Astrocyte (in vitro differentiated cells and primary cell): ENCODE data around the gene MOB1B. TPM values are rescaled to one million over a fixed set of nuclear protein-coding genes. Genes with fewer than 3 reads are reported as not detected.

Experiments used
- DNase-seq: peaks from one replicate; pipeline ENCODE4 v3.0.0-alpha.2; 2010; ENCODE audit warnings: low read depth
- FAIRE-seq: peaks from 2 replicates; lab custom pipeline; 2011; peaks lifted over from hg19 to GRCh38; lab: Jason Lieb, UNC
- H2AFZ ChIP-seq: 2 replicates; pipeline ENCODE4 v1.6.0; 2012; ENCODE audit warnings: low read depth, low read length, inconsistent platforms
- H3K27ac ChIP-seq: 2 replicates; pipeline ENCODE4 v1.5.1; 2011; ENCODE audit warnings: low read depth, low read length, inconsistent platforms
- H3K27me3 ChIP-seq: 2 replicates; pipeline ENCODE4 v1.6.0; 2011; ENCODE audit warnings: low read length, inconsistent platforms; ENCODE audit not compliant: insufficient read depth
- H3K36me3 ChIP-seq: 2 replicates; pipeline ENCODE4 v1.5.1; 2011; ENCODE audit warnings: low read length, inconsistent platforms; ENCODE audit not compliant: insufficient read depth
- H3K4me1 ChIP-seq: 2 replicates; pipeline ENCODE4 v1.5.1; 2011; ENCODE audit warnings: low read length, inconsistent platforms; ENCODE audit not compliant: insufficient read depth
- H3K4me2 ChIP-seq: 2 replicates; pipeline ENCODE4 v1.6.0; 2012; ENCODE audit warnings: low read length, inconsistent platforms
- H3K4me3 ChIP-seq: 2 replicates; pipeline ENCODE4 v1.5.1; 2011; ENCODE audit warnings: low read depth, mild to moderate bottlenecking, low read length, inconsistent platforms; ENCODE audit not compliant: insufficient read depth
- H3K79me2 ChIP-seq: 2 replicates; pipeline ENCODE4 v1.6.0; 2012; ENCODE audit warnings: mild to moderate bottlenecking, low read length, inconsistent platforms; ENCODE audit not compliant: insufficient read depth
- H3K9ac ChIP-seq: 2 replicates; pipeline ENCODE4 v1.6.0; 2012; ENCODE audit warnings: mild to moderate bottlenecking, low read length, inconsistent platforms
- H3K9me3 ChIP-seq: 2 replicates; pipeline ENCODE4 v1.5.1; 2012; ENCODE audit warnings: low read depth, mild to moderate bottlenecking, low read length, inconsistent platforms; ENCODE audit not compliant: insufficient read depth
- H4K20me1 ChIP-seq: 2 replicates; pipeline ENCODE4 v1.6.0; 2012; ENCODE audit warnings: low read length, inconsistent platforms; ENCODE audit not compliant: insufficient read depth
- H3K27ac Mint-ChIP-seq: one replicate; pipeline ENCODE4 v1.8.0; 2021; ENCODE audit warnings: mild to moderate bottlenecking, mixed read lengths; ENCODE audit not compliant: unreplicated experiment
- H3K27me3 Mint-ChIP-seq: one replicate; pipeline ENCODE4 v1.8.0; 2021; ENCODE audit warnings: low read depth, mixed read lengths; ENCODE audit not compliant: unreplicated experiment
- H3K36me3 Mint-ChIP-seq: one replicate; pipeline ENCODE4 v1.8.0; 2021; ENCODE audit warnings: low read depth, mixed read lengths; ENCODE audit not compliant: unreplicated experiment
- H3K4me1 Mint-ChIP-seq: one replicate; pipeline ENCODE4 v1.8.0; 2021; ENCODE audit warnings: low read depth, mixed read lengths; ENCODE audit not compliant: unreplicated experiment
- H3K4me3 Mint-ChIP-seq: one replicate; pipeline ENCODE4 v1.8.0; 2021; ENCODE audit warnings: mild to moderate bottlenecking, moderate library complexity, mixed read lengths; ENCODE audit not compliant: unreplicated experiment
- H3K9me3 Mint-ChIP-seq: one replicate; pipeline ENCODE4 v1.8.0; 2021; ENCODE audit warnings: mild to moderate bottlenecking, mixed read lengths; ENCODE audit not compliant: unreplicated experiment
- CTCF ChIP-seq: IDR thresholded peaks from 2 replicates; pipeline ENCODE4 v1.5.1; 2011; ENCODE audit warnings: low read depth, mild to moderate bottlenecking, inconsistent platforms, low read length, moderate library complexity; ENCODE audit not compliant: insufficient read depth
- EZH2 ChIP-seq: IDR thresholded peaks from 2 replicates; pipeline ENCODE4 v1.6.1; 2012; ENCODE audit warnings: mild to moderate bottlenecking, low read length, inconsistent platforms; ENCODE audit not compliant: insufficient read depth
- total RNA-seq: library from RNA; stranded (reverse); gene quantifications from 2 replicates; pipeline ENCODE4 v1.2.1, GENCODE V29; 2021

The MOB1B gene
- total RNA-seq, 1 donor from 2014 or later, result 40.6 TPM

DNA sequence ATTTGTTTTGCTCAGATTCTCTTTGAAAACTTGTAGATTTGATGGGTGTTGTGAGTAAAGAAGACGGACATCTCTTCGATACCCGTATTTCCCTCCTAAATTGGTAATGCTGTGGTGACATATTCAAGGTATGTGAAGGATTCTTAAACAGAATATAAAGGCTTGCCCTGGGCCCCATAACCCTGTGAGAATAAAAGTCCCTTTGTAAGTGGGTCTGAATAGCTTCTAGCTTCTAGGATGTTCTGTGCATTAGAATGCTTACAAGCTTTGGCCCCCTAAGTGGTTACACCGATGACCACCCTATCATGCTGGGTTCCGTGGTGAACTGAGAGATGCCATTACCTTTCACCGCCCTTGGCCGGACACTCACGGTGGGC lies 574 bp upstream of the MOB1B start:
- Histone ChIP-seq H4K20me1 (peaks cover 26% of the 10 kb centered on the region), H3K36me3 (peaks cover 7% of the 10 kb centered on the region), H3K4me2 (peak overlapping the region; percentile 88), H3K4me3 (peak overlapping the region; percentile 84), H3K27ac (peak overlapping the region; percentile 85), H3K27me3 (no peaks in the 10 kb centered on the region), H3K4me1 (peaks cover 8% of the 10 kb centered on the region), H2AFZ (peak overlapping the region; percentile 95), H3K9me3 (no peaks in the 10 kb centered on the region), H3K9ac (peak overlapping the region; percentile 90), H3K79me2 (peaks cover 41% of the 10 kb centered on the region)
- peak overlapping the region; percentile 100 for H3K4me3 Mint-ChIP-seq
- DNase-seq (no peak), FAIRE-seq (no peak)
- H3K36me3 Mint-ChIP-seq, result peaks cover 1% of the 10 kb centered on the region
- TF ChIP-seq CTCF (no peak), EZH2 (no peak)
- H3K9me3 Mint-ChIP-seq, result no peaks in the 10 kb centered on the region
- H3K4me1 Mint-ChIP-seq, result peaks cover 6% of the 10 kb centered on the region
- H3K27me3 Mint-ChIP-seq, result no peaks in the 10 kb centered on the region
- no peak overlapping the region for H3K27ac Mint-ChIP-seq

DNA sequence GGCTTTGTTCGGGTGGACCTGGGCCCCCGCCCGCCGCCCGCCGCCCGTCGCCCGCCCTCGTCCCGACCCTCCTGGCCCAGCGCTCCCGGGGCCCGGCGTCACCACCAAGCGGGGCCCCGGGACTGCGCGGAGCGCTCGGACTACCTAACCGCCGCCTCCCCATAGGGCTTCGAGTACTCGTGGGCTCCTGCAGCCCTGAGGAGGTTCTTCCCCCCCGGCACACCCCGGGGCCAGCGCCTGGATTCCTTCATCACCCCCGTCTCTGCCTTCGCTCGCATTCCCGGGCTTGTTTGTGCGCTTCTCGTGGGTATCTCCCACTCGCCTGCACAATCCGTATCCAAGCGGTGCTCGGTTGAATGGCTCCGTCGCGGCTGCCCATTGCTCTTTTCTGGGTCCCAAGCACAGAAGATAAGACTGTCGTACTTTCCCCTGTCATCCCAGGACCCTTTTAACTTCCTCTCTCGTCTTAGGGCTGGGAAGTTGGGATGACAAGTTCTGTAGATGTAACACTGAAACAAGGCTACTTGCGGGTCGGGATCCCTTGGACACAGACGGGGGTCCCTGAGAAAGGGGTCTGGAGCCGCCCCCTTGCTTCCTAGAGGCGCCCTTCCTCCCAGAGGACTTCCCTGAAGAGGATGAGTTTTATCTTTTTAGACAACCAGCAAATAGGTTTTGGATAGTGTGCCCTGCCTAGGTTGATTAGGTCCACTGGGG lies 565 bp downstream of the MOB1B start:
- peaks cover 10% of the 10 kb centered on the region for H3K36me3 ChIP-seq
- Mint-ChIP-seq H3K27me3 (no peaks in the 10 kb centered on the region), H3K4me3 (peak overlapping the region; percentile 100), H3K27ac (peak overlapping the region; percentile 94), H3K36me3 (peaks cover 4% of the 10 kb centered on the region), H3K9me3 (no peaks in the 10 kb centered on the region), H3K4me1 (peaks cover 6% of the 10 kb centered on the region)
- H3K4me2 ChIP-seq, result peak overlapping the region; percentile 88
- FAIRE-seq, result no peak
- H3K27ac ChIP-seq, result peak overlapping the region; percentile 85
- H3K27me3 ChIP-seq, result no peaks in the 10 kb centered on the region
- H3K4me1 ChIP-seq, result peaks cover 8% of the 10 kb centered on the region
- H2AFZ ChIP-seq, result peak overlapping the region; percentile 95
- TF ChIP-seq CTCF, result no peak
- TF ChIP-seq EZH2, result no peak
- peak overlapping the region; percentile 90 for H3K9ac ChIP-seq
- H3K4me3 ChIP-seq, result peak overlapping the region; percentile 84
- no peak for DNase-seq
- peaks cover 38% of the 10 kb centered on the region for H4K20me1 ChIP-seq
- peaks cover 53% of the 10 kb centered on the region for H3K79me2 ChIP-seq
- H3K9me3 ChIP-seq, result no peaks in the 10 kb centered on the region

GRCh38 chr4:70903291-70903603 lies 1.1 kb downstream of the MOB1B start:
- H3K27me3 Mint-ChIP-seq, result no peaks in the 10 kb centered on the region
- peak overlapping the region; percentile 94 for H3K27ac Mint-ChIP-seq
- no peaks in the 10 kb centered on the region for H3K9me3 Mint-ChIP-seq
- Histone ChIP-seq H3K9me3 (no peaks in the 10 kb centered on the region), H2AFZ (peak overlapping the region; percentile 69), H3K79me2 (peaks cover 56% of the 10 kb centered on the region), H3K27me3 (no peaks in the 10 kb centered on the region), H3K4me2 (peak overlapping the region; percentile 88), H4K20me1 (peaks cover 39% of the 10 kb centered on the region), H3K27ac (peak overlapping the region; percentile 85), H3K4me3 (peak overlapping the region; percentile 84), H3K9ac (peak overlapping the region; percentile 90), H3K4me1 (peaks cover 8% of the 10 kb centered on the region), H3K36me3 (peaks cover 10% of the 10 kb centered on the region)
- peaks cover 6% of the 10 kb centered on the region for H3K4me1 Mint-ChIP-seq
- peak overlapping the region; percentile 100 for H3K4me3 Mint-ChIP-seq
- TF ChIP-seq CTCF (no peak), EZH2 (no peak)
- DNase-seq, result no peak
- peaks cover 4% of the 10 kb centered on the region for H3K36me3 Mint-ChIP-seq
- FAIRE-seq, result no peak
